NT2/D1 (cell line): ENCODE results near the gene IL18R1.

ENCODE experiments used
- DNase-seq: peaks from one replicate; pipeline ENCODE4 v3.0.0-alpha.2; 2011; ENCODE audit warnings: low read depth, low spot score
- H3K27me3 ChIP-seq: 2 replicates; pipeline ENCODE4 v1.6.0; 2011; ENCODE audit warnings: mild to moderate bottlenecking; ENCODE audit not compliant: insufficient read length, insufficient read depth
- H3K36me3 ChIP-seq: 2 replicates; pipeline ENCODE4 v1.6.1; 2011; ENCODE audit warnings: mild to moderate bottlenecking, low read length, mixed read lengths; ENCODE audit not compliant: insufficient read depth, insufficient read length
- H3K4me1 ChIP-seq: 2 replicates; pipeline ENCODE4 v1.5.1; 2011; ENCODE audit not compliant: insufficient read depth, insufficient read length
- H3K4me3 ChIP-seq: 2 replicates; pipeline ENCODE4 v1.5.1; 2011; ENCODE audit warnings: low read depth; ENCODE audit not compliant: insufficient read length
- H3K9ac ChIP-seq: 2 replicates; pipeline ENCODE4 v1.6.0; 2011; ENCODE audit warnings: low read depth; ENCODE audit not compliant: insufficient read length
- H3K9me3 ChIP-seq: 2 replicates; pipeline ENCODE4 v1.5.1; 2011; ENCODE audit warnings: mild to moderate bottlenecking, low read length; ENCODE audit not compliant: insufficient read depth
- SUZ12 ChIP-seq: IDR thresholded peaks from 2 replicates; pipeline ENCODE4 v1.6.1; 2011; ENCODE audit not compliant: insufficient read length, insufficient read depth; ENCODE audit errors: extremely low read depth
- YY1 ChIP-seq: IDR thresholded peaks from 2 replicates; pipeline ENCODE4 v1.6.1; 2011; ENCODE audit not compliant: insufficient read length, insufficient read depth
- ZNF274 ChIP-seq: IDR thresholded peaks from 2 replicates; pipeline ENCODE4 v1.6.1; 2011; ENCODE audit warnings: mild to moderate bottlenecking, low read depth, low read length

Gene IL18R1

GRCh38 chr2:102383722-102384121, 28.1 kb downstream of the IL18R1 start:
- no peak overlapping the region for H3K4me3 ChIP-seq
- no peaks in the 10 kb centered on the region for H3K36me3 ChIP-seq
- H3K9me3 ChIP-seq = peaks cover 33% of the 10 kb centered on the region
- H3K27me3 ChIP-seq = no peaks in the 10 kb centered on the region
- no peaks in the 10 kb centered on the region for H3K4me1 ChIP-seq
- no peak for DNase-seq
- no peak for TF ChIP-seq ZNF274
- no peak for TF ChIP-seq SUZ12
- no peak for TF ChIP-seq YY1
- H3K9ac ChIP-seq = no peak overlapping the region

GRCh38 chr2:102385522-102385921, 29.9 kb downstream of the IL18R1 start:
- TF ChIP-seq SUZ12 = no peak
- H3K27me3 ChIP-seq = no peaks in the 10 kb centered on the region
- H3K9me3 ChIP-seq = peaks cover 33% of the 10 kb centered on the region
- H3K4me3 ChIP-seq = no peak overlapping the region
- no peaks in the 10 kb centered on the region for H3K4me1 ChIP-seq
- no peak for DNase-seq
- H3K36me3 ChIP-seq = no peaks in the 10 kb centered on the region
- H3K9ac ChIP-seq = no peak overlapping the region

GRCh38 chr2:102386004-102386403, 30.4 kb downstream of the IL18R1 start:
- H3K4me3 ChIP-seq = no peak overlapping the region
- no peak for DNase-seq
- H3K36me3 ChIP-seq = no peaks in the 10 kb centered on the region
- TF ChIP-seq SUZ12 (no peak), ZNF274 (no peak), YY1 (no peak)
- H3K9ac ChIP-seq = no peak overlapping the region
- peaks cover 33% of the 10 kb centered on the region for H3K9me3 ChIP-seq
- no peaks in the 10 kb centered on the region for H3K4me1 ChIP-seq
- no peaks in the 10 kb centered on the region for H3K27me3 ChIP-seq

DNA sequence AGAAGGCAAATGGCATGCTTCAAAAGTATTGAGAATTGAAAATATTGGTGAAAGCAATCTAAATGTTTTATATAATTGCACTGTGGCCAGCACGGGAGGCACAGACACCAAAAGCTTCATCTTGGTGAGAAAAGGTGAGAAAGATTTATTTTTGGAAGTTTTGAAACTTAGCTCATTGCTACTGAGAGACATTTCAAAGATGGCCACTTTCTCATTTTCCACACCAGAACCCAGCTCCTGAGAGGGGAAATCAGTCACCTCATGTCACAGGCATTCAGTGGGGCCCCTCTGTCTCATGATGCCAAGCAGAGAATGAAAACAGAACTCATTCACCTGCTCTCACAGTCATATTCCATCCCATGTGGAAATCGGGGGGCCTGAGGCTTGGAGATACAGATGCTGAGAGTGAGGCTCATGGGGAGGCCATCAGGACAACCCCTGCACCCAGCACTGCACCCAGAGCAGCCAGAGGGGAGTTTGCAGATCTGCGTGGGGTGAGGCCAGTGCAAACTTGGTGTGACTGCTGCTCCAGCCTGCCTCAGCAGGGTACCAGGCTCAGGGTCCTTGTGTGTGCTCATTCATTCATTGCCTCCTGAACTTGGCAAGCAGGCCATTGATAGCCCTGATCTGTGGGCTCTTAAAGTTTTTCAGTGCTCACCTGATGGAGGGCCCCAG, 31.4 kb downstream of the IL18R1 start:
- Histone ChIP-seq H3K4me3 (no peak overlapping the region), H3K9ac (no peak overlapping the region), H3K4me1 (no peaks in the 10 kb centered on the region), H3K9me3 (peaks cover 33% of the 10 kb centered on the region), H3K36me3 (no peaks in the 10 kb centered on the region), H3K27me3 (no peaks in the 10 kb centered on the region)
- TF ChIP-seq ZNF274 (no peak), SUZ12 (no peak), YY1 (no peak)
- DNase-seq = no peak

DNA sequence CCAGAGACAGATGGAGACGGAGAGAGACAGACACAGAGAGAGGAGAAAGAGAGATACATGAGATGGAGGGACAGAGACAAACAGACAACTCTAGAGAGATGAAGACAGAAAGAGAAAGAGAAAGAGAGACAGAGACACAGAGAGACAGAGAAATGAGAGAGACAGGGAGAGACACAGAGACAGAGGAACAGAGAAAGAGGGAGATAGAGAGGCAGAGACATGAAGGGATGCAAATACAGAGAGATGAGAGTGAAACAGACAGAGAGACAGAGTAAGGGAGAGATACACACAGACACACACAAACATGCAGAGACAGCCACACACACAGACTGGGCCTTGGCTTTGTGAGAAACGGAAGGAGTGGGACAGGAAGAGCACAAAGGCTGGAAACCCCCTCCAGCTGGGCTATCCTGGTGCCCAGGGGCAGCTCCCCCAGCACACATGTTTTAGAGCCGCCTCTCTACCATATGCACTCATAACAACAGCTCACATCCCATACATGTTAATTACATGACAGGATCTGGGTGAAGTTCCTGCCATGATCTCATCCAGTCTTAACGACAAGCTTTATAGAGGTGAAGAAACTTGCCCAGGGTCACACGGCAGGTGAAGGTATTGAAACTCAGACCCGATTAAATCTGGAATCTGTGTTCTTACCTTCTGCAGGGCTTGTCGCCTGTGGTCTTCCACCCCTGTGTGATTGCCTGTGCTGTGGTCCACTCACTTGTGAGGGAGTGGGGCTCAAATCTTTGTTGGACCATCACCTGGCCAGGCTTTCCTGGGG, 32.4 kb downstream of the IL18R1 start:
- Histone ChIP-seq H3K9ac (no peak overlapping the region), H3K27me3 (no peaks in the 10 kb centered on the region), H3K4me1 (no peaks in the 10 kb centered on the region), H3K36me3 (no peaks in the 10 kb centered on the region), H3K4me3 (no peak overlapping the region), H3K9me3 (peaks cover 25% of the 10 kb centered on the region)
- DNase-seq = no peak
- TF ChIP-seq ZNF274 (no peak), YY1 (no peak), SUZ12 (no peak)

DNA sequence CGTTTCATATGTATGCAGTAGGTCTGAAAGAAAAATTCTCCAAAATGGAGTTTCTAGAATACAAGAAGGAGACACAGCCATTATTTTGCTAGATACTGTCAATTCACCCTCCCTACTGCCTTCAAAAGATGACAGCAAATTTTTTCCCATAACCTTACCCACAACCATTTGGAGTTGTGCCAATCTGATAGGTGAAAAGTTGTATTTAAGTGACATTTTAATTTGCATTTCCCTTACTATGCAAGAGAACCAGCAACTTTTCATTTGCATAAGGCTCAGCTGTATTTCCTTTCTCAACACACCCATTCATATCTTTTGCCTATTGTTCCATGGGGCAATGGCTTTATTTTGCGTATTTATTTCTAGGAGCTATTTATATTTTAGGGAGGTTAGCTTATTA, 36.0 kb downstream of the IL18R1 start:
- no peaks in the 10 kb centered on the region for H3K9me3 ChIP-seq
- H3K4me1 ChIP-seq = no peaks in the 10 kb centered on the region
- TF ChIP-seq SUZ12 (no peak), YY1 (no peak), ZNF274 (no peak)
- H3K36me3 ChIP-seq = no peaks in the 10 kb centered on the region
- no peak for DNase-seq
- H3K9ac ChIP-seq = no peak overlapping the region
- no peak overlapping the region for H3K4me3 ChIP-seq
- no peaks in the 10 kb centered on the region for H3K27me3 ChIP-seq

DNA sequence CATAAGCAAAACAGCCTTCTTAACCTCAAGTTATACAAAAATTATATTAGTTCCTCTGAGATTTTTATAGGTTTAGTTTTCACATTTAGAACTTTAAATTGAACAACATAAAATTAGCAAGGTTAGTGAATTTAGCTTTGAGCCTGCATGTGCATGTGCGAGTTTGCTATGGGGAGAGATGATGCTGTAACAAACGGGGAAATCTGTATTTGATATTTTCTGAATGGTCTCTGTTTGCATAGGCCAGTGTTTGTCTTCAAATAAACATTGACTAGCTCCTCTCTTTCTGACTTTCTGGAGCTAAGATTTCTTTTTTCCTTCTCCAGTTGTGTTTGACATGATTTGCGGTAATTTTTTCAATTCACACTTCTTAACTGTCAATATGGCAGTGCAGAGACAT, 36.5 kb downstream of the IL18R1 start:
- DNase-seq = no peak
- no peak for TF ChIP-seq SUZ12
- no peak for TF ChIP-seq ZNF274
- TF ChIP-seq YY1 = no peak
- no peak overlapping the region for H3K9ac ChIP-seq
- H3K9me3 ChIP-seq = no peaks in the 10 kb centered on the region
- no peaks in the 10 kb centered on the region for H3K27me3 ChIP-seq
- H3K4me1 ChIP-seq = no peaks in the 10 kb centered on the region
- no peak overlapping the region for H3K4me3 ChIP-seq
- no peaks in the 10 kb centered on the region for H3K36me3 ChIP-seq
